Head of caudate nucleus (tissue), 42 donors: Measurements from ENCODE around the gene OR4E1.
"Not testable (repeated sequence)": the region's sequence is repeated elsewhere in the genome, so short reads cannot be mapped to it uniquely, and the experiment has no call there.

Source experiments
- DNase-seq, 42 donors: peaks; one replicate each; pipeline versions ENCODE4 v3.0.0 to v3.0.0-alpha.2; 2020 to 2021; ENCODE audit warnings: mixed read lengths in 7 of 42
- intact Hi-C: fragments of 100-400 bp; cut with DNase I; formaldehyde crosslinking; loops from one replicate; pipeline ENCODE4 v1.15.0; 2022

Gene OR4E1

GRCh38 chr14:21656980-21657379 is 16.6 kb downstream of the OR4E1 start:
- intact Hi-C loops: no loop called here
- no peak for DNase-seq

DNA sequence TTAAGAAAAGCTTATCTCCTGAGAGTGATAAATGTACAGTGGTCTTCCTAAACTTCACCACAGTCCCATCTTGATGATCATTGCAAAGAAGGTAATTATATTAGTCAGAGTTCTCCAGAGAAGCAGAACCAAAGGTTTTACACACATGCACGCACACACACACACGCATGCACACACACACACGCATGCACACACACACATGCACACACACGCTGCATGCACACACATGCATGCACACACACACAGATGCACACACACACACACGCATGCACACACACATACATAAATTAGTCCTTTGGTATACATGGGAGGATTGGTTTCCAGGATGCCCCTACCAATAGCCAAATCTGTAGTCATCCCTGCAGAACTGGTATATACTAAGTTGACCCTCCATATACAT is 19.4 kb downstream of the OR4E1 start:
- intact Hi-C loops: no loop called here
- no peak for DNase-seq

GRCh38 chr14:21653331-21653885 is 20.2 kb downstream of the OR4E1 start, which contains the start of gene OR4E2:
Gene OR4E2 (plus strand): TSS chr14:21653835. CDS start chr14:21665083, 11,248 bp downstream.
- intact Hi-C loops: no loop called here
- DNase-seq: no peak

- DNase-seq: no peak
- intact Hi-C loops: no loop called here
Measured at GRCh38 chr14:21652209-21652808, 21.3 kb downstream of the OR4E1 start.

- DNase-seq: no peak
- intact Hi-C loops: no loop called here
Measured at GRCh38 chr14:21647380-21647779, 26.2 kb downstream of the OR4E1 start.

DNA sequence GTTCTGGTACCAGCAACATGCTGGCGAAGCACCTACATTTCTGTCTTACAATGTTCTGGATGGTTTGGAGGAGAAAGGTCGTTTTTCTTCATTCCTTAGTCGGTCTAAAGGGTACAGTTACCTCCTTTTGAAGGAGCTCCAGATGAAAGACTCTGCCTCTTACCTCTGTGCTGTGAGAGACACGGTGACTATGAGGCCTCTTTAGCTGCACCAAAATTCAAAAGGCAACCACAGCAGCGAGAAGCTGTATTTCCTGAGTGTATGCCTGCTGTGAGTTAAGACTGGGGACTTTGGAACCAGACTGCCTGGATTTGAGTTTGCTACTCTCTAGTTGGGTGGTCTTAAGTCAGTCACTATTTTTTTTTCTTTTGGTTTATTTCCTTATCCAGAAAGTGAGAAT is 30.2 kb downstream of the OR4E1 start:
- intact Hi-C loops: no loop called here
- no peak for DNase-seq

DNA sequence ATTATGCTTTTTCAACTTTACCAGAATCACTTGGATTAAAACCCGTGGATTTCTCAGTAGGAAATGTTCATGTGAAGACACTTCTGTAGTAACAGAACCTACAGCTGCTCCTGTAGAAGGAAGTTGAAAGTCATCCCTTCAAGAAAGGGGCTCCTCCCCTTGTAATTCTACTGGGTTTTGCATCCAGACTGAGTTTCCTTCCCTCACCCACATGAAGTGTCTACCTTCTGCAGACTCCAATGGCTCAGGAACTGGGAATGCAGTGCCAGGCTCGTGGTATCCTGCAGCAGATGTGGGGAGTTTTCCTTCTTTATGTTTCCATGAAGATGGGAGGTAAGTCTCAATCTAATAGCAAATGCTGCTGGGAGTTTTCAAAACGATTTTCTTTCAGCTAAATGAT is 30.9 kb downstream of the OR4E1 start:
- intact Hi-C loops: no loop called here
- no peak for DNase-seq

DNA sequence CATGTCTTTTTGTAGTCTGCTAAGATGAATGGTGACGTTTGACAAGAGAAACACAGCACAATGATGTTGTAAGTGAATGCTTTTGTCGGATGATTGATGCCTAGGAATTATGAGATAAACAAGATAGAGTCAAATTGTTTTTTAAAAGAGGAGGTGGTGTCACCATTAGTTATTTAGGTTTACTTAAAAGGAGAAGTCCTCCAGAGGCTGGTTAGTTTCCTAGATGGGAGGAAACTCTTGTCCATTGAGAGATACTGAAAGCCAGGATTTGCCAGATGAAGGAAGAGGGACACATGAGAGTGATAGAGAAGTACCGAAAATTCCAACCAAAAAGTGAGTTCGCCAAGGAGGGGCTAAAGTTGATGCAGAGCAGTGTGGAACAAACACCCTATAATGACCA is 38.8 kb downstream of the OR4E1 start, which contains the start of gene OR10G2:
Gene OR10G2 (minus strand): TSS at position 101 of the 400 bp plus-strand sequence. CDS start 98 bp downstream, at position 3.
- DNase-seq: no peak
- intact Hi-C loops: no loop called here

DNA sequence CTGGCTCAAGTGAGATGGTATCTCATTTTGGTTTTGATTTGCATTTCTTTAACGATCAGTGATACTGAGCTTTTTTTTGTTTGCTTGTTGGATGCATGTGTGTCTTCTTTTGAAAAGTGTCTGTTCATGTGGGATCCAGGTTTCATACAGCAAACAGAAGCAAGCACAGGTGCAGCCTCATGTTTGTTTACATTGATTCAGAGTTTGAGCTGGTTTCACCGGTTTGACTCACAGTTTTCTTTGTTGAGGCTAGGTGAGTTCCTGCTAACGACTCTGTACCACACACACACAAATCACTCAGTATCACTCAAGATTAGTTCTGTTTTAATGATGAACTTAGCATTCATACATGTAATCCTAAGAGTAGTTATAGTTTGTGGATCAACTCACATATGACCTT is 42.5 kb downstream of the OR4E1 start:
- intact Hi-C loops: no loop called here
- DNase-seq: no peak

DNA sequence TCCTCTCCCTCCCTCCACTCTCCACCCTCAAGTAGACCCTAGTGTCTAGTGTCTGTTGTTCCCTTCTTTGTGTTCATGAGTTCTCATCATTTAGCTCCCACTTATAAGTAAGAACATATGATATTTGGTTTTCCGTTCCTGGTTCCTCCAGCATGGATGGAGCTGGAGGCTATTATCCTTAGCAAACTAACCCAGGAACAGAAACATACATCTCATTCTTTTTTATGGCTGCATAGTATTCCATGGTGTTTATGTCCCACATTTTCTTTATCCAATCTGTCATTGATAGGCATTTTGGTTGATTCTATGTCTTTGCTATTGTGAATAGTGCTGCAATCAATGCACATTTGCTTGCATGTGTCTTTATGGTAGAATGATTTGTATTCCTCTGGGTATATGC is 43.1 kb downstream of the OR4E1 start:
- intact Hi-C loops, DNase-seq: not testable (repeated sequence)

DNA sequence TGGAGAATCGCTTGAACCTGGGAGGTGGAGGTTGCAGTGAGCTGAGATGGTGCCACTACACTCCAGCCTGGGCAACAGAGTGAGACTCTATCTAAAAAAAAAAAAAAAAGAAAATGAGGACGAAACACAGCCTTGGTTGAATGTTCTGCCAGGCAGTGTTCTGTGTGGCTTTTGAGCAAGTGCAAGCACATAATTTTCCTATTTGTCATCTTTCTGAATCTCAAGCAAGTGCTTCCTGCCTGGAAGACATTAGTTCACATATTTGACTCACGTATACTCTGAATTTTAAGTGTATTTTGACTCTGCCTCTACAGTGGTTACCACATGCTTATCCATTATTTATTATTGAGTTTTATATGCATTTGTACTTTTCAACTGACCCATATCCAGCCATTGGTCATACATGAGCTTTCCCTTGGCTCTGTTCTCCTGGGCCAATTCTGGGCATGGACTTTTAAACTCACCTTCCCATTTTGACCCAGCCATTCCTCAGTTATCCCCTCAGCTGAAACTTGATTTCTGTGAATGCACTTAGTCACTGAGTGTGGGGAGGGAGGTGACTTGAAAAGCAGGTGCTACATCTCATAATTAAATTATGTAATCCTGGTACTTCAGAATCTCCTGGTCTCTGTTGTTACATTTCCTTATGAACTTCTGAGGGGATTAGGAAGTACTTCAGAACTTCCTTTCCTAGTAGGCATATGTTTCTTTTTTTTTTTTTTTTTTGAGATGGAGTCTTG is 47.0 kb downstream of the OR4E1 start:
- intact Hi-C loops: no loop called here
- no peak for DNase-seq
